Stimulated activated CD4-positive, alpha-beta T cell treated with anti-CD3 and anti-CD28 coated beads, Interleukin-2, amount 100 ng/mL, for 4 hours (primary cell): ENCODE data around the gene GNB1L.
"Not testable (repeated sequence)": the region's sequence is repeated elsewhere in the genome, so short reads cannot be mapped to it uniquely, and the experiment has no call there.

Experiments used
- DNase-seq: peaks from one replicate; pipeline ENCODE4 v3.0.0-alpha.2; 2020; ENCODE audit warnings: low read depth

Gene GNB1L

DNA sequence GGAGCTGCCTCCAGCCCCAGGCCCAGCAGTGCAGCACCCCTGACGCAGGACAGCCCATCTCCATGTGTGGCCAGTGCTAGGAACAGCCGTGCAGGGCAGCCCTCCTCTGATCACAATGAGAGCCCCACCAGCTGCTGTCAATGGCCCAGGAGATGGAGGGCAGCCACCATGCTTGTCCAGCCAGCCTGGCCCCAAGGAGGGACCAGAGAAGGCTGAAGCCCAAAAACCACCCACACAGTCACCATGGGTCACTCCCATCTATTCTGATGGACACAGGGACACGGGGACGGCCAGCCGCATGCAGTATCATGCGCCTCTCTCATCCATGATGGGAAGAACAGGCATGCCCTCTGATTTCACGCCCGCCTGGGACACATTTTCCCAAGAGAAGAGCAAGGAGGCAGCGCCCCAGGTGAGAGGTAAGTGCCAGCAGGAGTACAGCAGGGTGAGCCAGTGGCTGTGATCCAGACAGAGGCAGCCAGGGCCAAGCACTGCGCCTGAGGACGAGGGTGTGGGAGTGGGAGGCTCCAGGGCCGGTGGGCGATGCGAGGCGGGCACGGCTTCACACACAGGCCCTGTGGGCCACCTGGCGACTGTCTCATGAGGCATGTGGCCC lies 33.6 kb upstream of the GNB1L start:
- no peak for DNase-seq

GRCh38 chr22:19887256-19887985 lies 32.7 kb upstream of the GNB1L start:
- no peak for DNase-seq

- peak; percentile 26 for DNase-seq
These were observed 32.1 kb upstream of the GNB1L start for GRCh38 chr22:19886605-19887255.

- no peak for DNase-seq
These were observed 31.3 kb upstream of the GNB1L start for GRCh38 chr22:19885841-19886592.

GRCh38 chr22:19884954-19885751 lies 30.5 kb upstream of the GNB1L start:
- DNase-seq = no peak

DNA sequence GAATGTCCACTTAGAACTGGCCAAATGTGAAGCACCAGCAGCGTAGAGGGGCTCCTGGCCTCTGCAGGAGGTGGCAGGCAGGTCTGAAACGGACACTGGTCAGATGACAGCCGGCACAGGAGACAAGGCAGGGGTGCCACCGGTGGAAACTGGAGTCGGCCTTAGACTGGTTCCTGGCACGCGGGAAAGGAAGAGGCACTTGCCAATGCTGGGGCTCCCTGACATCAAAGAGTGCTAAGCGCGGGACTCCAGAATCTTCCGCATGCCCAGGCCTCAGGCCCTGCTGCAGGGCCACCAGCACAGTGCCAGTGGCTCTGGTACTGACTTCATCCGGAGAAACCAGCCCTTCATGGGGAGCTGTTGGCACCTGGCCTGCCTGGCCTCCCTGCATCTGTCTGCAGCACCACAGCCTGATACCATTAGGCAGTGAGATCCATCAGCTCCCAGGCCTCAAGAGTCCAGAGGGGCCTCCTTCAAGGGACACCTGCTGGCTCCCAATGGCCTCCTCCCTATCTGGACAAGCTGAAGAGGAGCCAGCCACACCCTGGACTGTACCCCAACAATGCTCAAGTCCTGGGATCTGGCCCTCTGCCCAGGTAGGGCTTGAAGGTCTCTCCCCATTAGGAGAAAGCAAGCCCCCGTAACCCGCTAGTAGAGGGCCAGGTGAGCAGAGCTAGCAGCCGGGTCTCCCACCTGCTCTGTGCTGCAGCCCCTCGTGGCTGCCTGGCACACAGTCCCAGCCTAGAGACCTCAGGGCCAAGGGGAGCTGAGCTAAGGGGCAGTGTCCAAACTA lies 29.7 kb upstream of the GNB1L start:
- DNase-seq = no peak

DNA sequence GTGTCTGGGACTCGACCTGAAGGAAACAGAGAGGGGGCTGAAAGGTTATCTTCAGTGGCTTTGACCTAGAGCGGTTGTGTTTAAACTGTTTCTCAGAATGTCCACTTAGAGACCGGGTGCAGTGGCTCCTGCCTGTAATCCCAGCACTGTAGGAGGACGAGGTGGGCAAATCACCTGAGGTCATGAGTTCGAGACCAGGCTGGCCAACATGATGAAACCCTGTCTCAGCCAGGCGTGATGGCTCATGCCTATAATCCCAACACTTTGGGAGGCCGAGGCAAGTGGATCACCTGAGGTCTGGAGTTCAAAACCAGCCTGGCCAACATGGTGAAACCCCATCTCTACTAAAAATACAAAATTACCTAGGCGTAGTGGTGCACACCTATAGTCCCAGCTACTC lies 28.8 kb upstream of the GNB1L start:
- not testable (repeated sequence) for DNase-seq

GRCh38 chr22:19882446-19883381 lies 28.0 kb upstream of the GNB1L start:
- DNase-seq = no peak

DNA sequence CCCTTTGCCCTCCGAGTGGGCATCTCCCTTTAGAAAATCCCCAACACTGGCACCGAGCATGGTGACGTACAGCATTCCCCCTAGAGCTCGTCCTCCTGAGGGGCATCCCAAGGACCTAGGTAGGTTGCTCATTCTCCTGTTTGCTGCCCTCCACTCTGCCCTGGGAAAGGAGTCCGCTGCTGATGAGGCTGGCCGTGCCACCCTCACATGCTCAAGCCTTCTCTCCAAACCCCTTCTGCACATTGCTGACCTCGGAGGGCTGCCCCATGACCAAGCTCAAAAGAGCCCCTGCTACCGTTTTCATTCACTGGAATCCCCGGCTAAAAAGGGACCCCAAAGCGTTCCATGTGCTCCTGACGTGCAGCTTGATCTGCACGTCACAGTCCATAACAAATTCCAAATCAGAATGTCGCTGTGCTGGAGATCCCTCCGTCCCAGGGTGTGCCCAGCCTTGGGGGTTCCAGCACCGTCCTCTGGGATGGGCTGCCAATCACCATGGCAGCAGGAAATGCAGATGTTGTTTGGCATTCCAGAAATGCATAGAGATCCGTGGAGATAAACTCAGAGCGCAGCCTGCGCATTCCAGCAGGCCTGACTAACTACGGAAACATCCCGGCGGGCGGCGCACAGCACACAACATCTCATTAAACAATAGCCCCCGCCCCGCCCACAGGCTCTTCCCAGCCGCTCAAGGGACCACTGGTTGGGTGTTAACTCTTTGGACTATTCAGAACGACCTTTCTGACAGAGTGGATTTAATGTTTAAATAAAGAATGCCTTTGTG lies 26.3 kb upstream of the GNB1L start:
- DNase-seq = no peak

DNA sequence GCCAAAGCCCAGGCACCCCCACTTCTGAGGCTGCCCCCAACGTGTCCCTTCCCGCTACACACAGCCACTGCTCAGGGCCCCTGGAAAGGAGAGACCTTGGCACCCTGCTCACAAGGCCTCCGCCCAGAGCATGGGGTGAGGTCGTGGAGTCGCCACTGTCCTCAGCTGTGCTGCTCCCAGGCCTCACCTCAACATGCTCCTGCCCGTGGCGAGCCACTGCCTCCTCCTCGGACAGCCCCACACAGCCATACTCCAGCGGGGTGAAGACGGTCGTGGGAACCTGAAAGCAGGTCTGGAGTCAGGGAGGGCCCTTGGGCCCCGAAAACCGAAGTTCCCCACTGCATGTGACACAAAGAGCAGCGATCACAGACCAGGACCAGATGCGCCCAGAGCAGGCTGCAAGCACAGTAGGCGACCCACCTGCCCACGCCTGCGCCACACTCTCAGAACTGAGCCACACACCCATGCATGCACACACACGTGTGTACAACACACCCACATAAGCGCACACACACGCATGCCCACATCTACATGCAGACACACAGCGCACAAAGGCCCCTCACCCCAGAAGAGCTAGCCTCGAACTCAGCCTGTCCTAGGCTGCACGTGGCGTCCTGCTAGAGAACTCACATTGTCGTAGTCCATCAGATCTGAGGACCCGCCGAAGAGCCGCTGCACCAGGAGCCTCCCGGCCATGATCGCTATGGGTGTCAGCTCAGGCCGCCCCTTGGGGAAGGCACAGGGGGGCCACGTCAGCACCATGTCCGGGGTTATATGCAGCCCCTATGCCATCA lies 25.5 kb upstream of the GNB1L start:
- DNase-seq = no peak

DNA sequence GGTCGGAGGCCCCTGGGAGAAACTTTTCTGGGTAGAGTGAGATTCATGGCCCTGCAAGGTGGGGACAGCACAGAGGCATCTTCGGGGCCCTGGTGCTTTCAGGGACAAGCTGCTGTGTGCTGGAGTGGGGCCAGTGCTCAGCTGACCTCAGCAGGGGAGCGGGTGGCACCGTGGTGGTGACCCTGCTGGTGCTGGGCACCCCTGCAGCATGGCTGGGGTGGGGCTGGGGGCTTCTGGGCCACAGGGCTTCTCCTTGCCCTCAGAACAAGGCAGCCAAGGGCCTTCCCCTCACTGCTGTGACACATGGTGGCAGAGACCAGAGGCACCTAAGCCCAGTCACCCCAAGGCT lies 24.9 kb upstream of the GNB1L start:
- no peak for DNase-seq

DNA sequence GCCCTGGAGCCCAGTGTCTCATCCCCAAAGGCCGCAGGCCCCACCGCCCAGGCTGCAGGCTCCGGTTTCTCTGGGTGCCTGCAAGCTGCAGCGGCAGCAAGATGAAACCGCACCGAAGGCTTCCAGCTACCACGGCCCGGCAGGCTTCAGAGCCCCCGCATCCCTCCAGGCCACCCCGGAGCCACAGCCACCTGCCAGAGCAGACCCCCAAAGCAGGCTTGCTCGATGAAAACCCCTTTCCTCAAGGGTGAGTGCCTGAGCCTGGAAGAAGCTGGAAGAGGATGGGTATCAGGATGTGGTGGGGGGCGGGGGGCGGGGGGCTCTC lies 24.5 kb upstream of the GNB1L start:
- DNase-seq = no peak

- no peak for DNase-seq
These were observed 24.0 kb upstream of the GNB1L start for GRCh38 chr22:19878461-19879245.

DNA sequence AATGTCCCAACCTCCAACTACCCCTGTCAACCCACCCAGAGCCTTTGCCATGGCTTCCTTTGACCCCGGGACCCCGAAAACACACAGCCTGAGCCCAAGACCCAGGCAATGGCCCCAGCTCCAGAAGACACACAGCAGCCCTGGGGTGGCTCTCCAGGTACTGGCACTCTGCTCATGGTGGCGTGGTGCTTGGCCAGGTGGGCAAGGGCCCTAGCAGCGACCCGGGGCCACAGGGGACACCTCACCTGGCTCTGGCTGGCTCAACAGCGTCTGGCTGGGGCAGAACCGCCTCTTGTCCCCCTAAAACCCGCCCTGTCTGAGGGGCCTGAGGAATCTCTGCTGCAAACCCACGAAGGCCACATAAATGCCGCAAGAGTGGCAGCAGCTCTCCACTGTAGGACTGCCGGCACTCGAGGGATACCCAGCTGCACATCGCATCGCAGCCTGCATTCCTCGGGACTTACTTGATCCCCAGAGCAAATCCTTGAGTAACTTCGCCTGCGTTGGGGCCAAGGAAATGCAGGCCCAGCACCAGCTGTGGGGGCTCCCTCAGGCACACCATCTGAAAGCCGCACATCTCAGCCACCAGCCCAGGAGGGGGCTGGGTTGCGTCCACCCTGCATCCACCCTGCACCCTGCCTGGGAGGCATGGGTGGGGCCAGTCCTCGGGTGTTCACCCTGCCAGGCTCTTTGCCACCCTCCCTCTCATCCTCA lies 23.1 kb upstream of the GNB1L start:
- no peak for DNase-seq

- DNase-seq = no peak
These were observed 22.4 kb upstream of the GNB1L start for GRCh38 chr22:19876941-19877625.

DNA sequence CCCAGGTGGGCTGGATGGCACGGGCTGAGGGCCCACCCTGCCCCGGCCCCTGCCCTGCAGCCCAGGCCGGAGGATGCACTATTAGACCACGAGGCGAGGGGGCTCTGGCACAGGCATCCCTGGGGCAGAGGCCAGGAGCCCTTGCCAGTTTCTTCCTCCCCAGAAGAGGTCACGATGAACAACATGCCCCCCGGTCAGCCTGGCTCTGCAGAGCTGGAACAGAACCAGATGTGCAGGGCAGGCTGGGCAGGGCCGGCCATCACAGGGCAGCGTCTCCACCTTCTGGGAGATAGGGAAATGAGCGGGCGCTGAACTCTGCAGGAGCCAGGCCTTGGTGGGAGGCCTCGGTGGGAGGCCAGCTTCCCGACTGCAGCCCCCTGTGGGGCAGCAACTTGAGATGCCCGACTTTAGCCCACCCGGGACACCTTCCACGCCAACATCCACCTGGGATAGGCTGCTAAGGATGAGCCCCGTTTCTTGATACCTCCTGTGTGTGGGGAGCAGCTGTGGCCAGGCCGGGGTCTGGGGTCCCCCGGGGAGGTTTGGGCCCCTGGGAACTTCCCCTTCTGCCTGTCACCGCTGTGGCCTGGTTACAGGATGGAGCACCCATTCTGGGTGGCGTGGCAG lies 21.8 kb upstream of the GNB1L start:
- no peak for DNase-seq
